ENCODE data around the gene CACNB4. TPM values are rescaled to one million over a fixed set of nuclear protein-coding genes. Genes with fewer than 3 reads are reported as not detected.

CACNB4 gene
- total and polyA plus RNA-seq, 9 of the 15 experiments (the other 6 are each of a cell fraction or from before 2014, with no cell fraction given) = 0.01 to 0.20 (median 0.04) TPM; not detected in 1

GRCh38 chr2:151828143-151828889 lies 270.5 kb downstream of the CACNB4 start, which contains the start of gene ARL5A (continued):
- TF ChIP-seq CHD2 (IDR thresholded peaks at IDR 0.05; ENCODE audit: low read depth, low read length) (peak; percentile 29; the same call in 1 of the 2 replicates), ZBTB34 (CRISPR knock-in tag; IDR thresholded peaks at IDR 0.05) (no peak), KAT8 (IDR thresholded peaks at IDR 0.05; ENCODE audit: low read depth) (no peak), HSF4 (CRISPR knock-in tag; IDR thresholded peaks at IDR 0.05; ENCODE audit: borderline replicate concordance) (no peak; the same call in 1 of the 2 replicates), ARID3B (CRISPR knock-in tag; IDR thresholded peaks at IDR 0.05; ENCODE audit: borderline replicate concordance) (peak; percentile 52; the same call in 1 of the 2 replicates), NCOR1 (IDR thresholded peaks at IDR 0.05) (no peak), EP400 (IDR thresholded peaks at IDR 0.05) (peak; percentile 75), AFF1 (IDR thresholded peaks at IDR 0.05; ENCODE audit: low read depth in 1 of 2, partially characterized antibody in 2 of 2) (peak in 1 of 2 experiments; percentile 54), CBX2 (IDR thresholded peaks at IDR 0.05; ENCODE audit: insufficient read depth, low read length, poor library complexity, severe bottlenecking) (no peak), HLTF (IDR thresholded peaks at IDR 0.05) (peak; percentile 37; the same call in 1 of the 2 replicates), MAFK (IDR thresholded peaks at IDR 0.05; ENCODE audit: low read length) (no peak)
- TF ChIP-seq, protein P1, sequence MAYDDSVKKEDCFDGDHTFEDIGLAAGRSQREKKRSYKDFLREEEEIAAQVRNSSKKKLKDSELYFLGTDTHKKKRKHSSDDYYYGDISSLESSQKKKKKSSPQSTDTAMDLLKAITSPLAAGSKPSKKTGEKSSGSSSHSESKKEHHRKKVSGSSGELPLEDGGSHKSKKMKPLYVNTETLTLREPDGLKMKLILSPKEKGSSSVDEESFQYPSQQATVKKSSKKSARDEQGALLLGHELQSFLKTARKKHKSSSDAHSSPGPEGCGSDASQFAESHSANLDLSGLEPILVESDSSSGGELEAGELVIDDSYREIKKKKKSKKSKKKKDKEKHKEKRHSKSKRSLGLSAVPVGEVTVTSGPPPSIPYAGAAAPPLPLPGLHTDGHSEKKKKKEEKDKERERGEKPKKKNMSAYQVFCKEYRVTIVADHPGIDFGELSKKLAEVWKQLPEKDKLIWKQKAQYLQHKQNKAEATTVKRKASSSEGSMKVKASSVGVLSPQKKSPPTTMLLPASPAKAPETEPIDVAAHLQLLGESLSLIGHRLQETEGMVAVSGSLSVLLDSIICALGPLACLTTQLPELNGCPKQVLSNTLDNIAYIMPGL (CRISPR knock-in tag; IDR thresholded peaks at IDR 0.05) = peak; percentile 82

All from K562 (cell line).